Duodenal mucosa (tissue), 2 donors: ENCODE results near the gene ZNF471.
A peak's percentile ranks its signal among the peaks of the same experiment; 100 is the strongest.

ENCODE experiments used
- H3K27ac ChIP-seq: one replicate; pipeline ENCODE4 v1.7.0; 2013; ENCODE audit warnings: low read depth, low read length
- H3K27me3 ChIP-seq, 2 donors: one replicate each; pipeline ENCODE4 v1.7.0; 2013; ENCODE audit warnings: low read length in 2 of 2, control low read depth in 1 of 2; ENCODE audit not compliant: insufficient read depth in 2 of 2, control insufficient read depth in 1 of 2
- H3K36me3 ChIP-seq, 2 donors: one replicate each; pipeline ENCODE4 v1.7.0; 2013; ENCODE audit warnings: low read length in 2 of 2, control low read depth in 1 of 2; ENCODE audit not compliant: insufficient read depth in 2 of 2, control insufficient read depth in 1 of 2
- H3K4me1 ChIP-seq, 2 donors: one replicate each; pipeline ENCODE4 v1.7.0; 2013; ENCODE audit warnings: low read length in 2 of 2, control low read depth in 1 of 2; ENCODE audit not compliant: insufficient read depth in 2 of 2, control insufficient read depth in 1 of 2
- H3K4me3 ChIP-seq, 2 donors: one replicate each; pipeline ENCODE4 v1.7.0; 2013; ENCODE audit warnings: low read length in 2 of 2, low read depth in 1 of 2
- H3K9ac ChIP-seq, 2 donors: one replicate each; pipeline ENCODE4 v1.7.0; 2013; ENCODE audit warnings: low read length in 2 of 2, low read depth in 1 of 2
- H3K9me3 ChIP-seq, 2 donors: one replicate each; pipeline ENCODE4 v1.7.0; 2013; ENCODE audit warnings: low read length in 2 of 2, control low read depth in 1 of 2; ENCODE audit not compliant: control insufficient read depth in 1 of 2

ZNF471 gene

GRCh38 chr19:56507446-56508289 is at the start of gene ZNF471:
Gene ZNF471 (plus strand): TSS chr19:56507855. CDS start chr19:56511572, 3,717 bp downstream.
- Histone ChIP-seq H3K9me3 (peaks cover 30 to 40% of the 10 kb centered on the region in 2 donors), H3K9ac (peak within 1 kb of the TSS; percentile 45 to 55), H3K27me3 (no peaks in the 10 kb centered on the region), H3K36me3 (no peaks in the 10 kb centered on the region), H3K27ac (peak within 1 kb of the TSS; percentile 95), H3K4me1 (peaks cover 0 to 7% of the 10 kb centered on the region in 2 donors), H3K4me3 (peak within 1 kb of the TSS; percentile 70 to 72)

- H3K36me3 ChIP-seq, result peaks cover 0 to 3% of the 10 kb centered on the region in 2 donors
Measured at GRCh38 chr19:56474308-56474707, 33.3 kb upstream of the ZNF471 start.

GRCh38 chr19:56476093-56476492 is 31.6 kb upstream of the ZNF471 start:
- Histone ChIP-seq H3K9me3 (peaks cover 53 to 67% of the 10 kb centered on the region in 2 donors), H3K27me3 (no peaks in the 10 kb centered on the region), H3K9ac (no peak overlapping the region), H3K27ac (no peak overlapping the region), H3K4me1 (no peaks in the 10 kb centered on the region), H3K36me3 (peaks cover 0 to 3% of the 10 kb centered on the region in 2 donors), H3K4me3 (no peak overlapping the region)

More at GRCh38 chr19:56474308-56474707, 33.3 kb upstream of the ZNF471 start:
- H3K9me3 ChIP-seq, result peaks cover 61 to 67% of the 10 kb centered on the region in 2 donors
- H3K27ac ChIP-seq, result no peak overlapping the region
- no peak overlapping the region for H3K9ac ChIP-seq
- no peaks in the 10 kb centered on the region for H3K27me3 ChIP-seq
- H3K4me3 ChIP-seq, result no peak overlapping the region
- no peaks in the 10 kb centered on the region for H3K4me1 ChIP-seq

- peak within 1 kb of the TSS; percentile 5 to 43 for H3K9ac ChIP-seq
- peaks cover 0 to 3% of the 10 kb centered on the region in 2 donors for H3K36me3 ChIP-seq
- peak within 1 kb of the TSS; percentile 50 for H3K27ac ChIP-seq
- no peaks in the 10 kb centered on the region for H3K4me1 ChIP-seq
- H3K9me3 ChIP-seq, result peaks cover 51 to 64% of the 10 kb centered on the region in 2 donors
- no peaks in the 10 kb centered on the region for H3K27me3 ChIP-seq
- H3K4me3 ChIP-seq, result peak within 1 kb of the TSS; percentile 69 to 71
Measured at GRCh38 chr19:56476651-56477428, 30.8 kb upstream of the ZNF471 start, which contains the start of gene ZNF667. Gene ZNF667 (minus strand): TSS chr19:56477345. CDS start chr19:56462370, 14,975 bp downstream.

- Histone ChIP-seq H3K9ac (peak overlapping the region; percentile 5 to 43), H3K36me3 (peaks cover 0 to 2% of the 10 kb centered on the region in 2 donors), H3K9me3 (peaks cover 43 to 60% of the 10 kb centered on the region in 2 donors), H3K27ac (peak overlapping the region; percentile 50), H3K27me3 (no peaks in the 10 kb centered on the region), H3K4me1 (no peaks in the 10 kb centered on the region), H3K4me3 (peak overlapping the region; percentile 69 to 71)
Measured at GRCh38 chr19:56477429-56478338, 30.0 kb upstream of the ZNF471 start.

GRCh38 chr19:56491399-56491798 is 16.3 kb upstream of the ZNF471 start:
- Histone ChIP-seq H3K27ac (no peak overlapping the region), H3K4me3 (no peak overlapping the region), H3K4me1 (no peaks in the 10 kb centered on the region), H3K9ac (no peak overlapping the region), H3K9me3 (peaks cover 40 to 64% of the 10 kb centered on the region in 2 donors), H3K36me3 (peaks cover 3 to 4% of the 10 kb centered on the region in 2 donors), H3K27me3 (no peaks in the 10 kb centered on the region)

- H3K36me3 ChIP-seq, result no peaks in the 10 kb centered on the region
- H3K9me3 ChIP-seq, result peaks cover 30 to 35% of the 10 kb centered on the region in 2 donors
Measured at GRCh38 chr19:56504581-56504980, 3.1 kb upstream of the ZNF471 start.

GRCh38 chr19:56508290-56508778 is 679 bp downstream of the ZNF471 start:
- peaks cover 25 to 37% of the 10 kb centered on the region in 2 donors for H3K9me3 ChIP-seq
- peak overlapping the region; percentile 45 to 55 for H3K9ac ChIP-seq
- H3K27ac ChIP-seq, result peak overlapping the region; percentile 95
- H3K36me3 ChIP-seq, result no peaks in the 10 kb centered on the region
- peak overlapping the region; percentile 70 to 72 for H3K4me3 ChIP-seq
- peaks cover 0 to 7% of the 10 kb centered on the region in 2 donors for H3K4me1 ChIP-seq
- H3K27me3 ChIP-seq, result no peaks in the 10 kb centered on the region

More at GRCh38 chr19:56504581-56504980, 3.1 kb upstream of the ZNF471 start:
- H3K27me3 ChIP-seq, result no peaks in the 10 kb centered on the region
- no peak overlapping the region for H3K9ac ChIP-seq
- no peak overlapping the region for H3K4me3 ChIP-seq
- peaks cover 0 to 7% of the 10 kb centered on the region in 2 donors for H3K4me1 ChIP-seq
- no peak overlapping the region for H3K27ac ChIP-seq

- H3K36me3 ChIP-seq, result peaks cover 0 to 4% of the 10 kb centered on the region in 2 donors
Measured at GRCh38 chr19:56525214-56525860, 17.7 kb downstream of the ZNF471 start.

More at GRCh38 chr19:56525214-56525860, 17.7 kb downstream of the ZNF471 start:
- no peaks in the 10 kb centered on the region for H3K4me1 ChIP-seq
- H3K4me3 ChIP-seq, result peak overlapping the region in 1 of 2 donors; percentile 25
- no peak overlapping the region for H3K9ac ChIP-seq
- H3K27ac ChIP-seq, result no peak overlapping the region
- H3K9me3 ChIP-seq, result peaks cover 81 to 94% of the 10 kb centered on the region in 2 donors
- H3K27me3 ChIP-seq, result no peaks in the 10 kb centered on the region
